ENCODE results near the gene CABP4. TPM values are rescaled to one million over a fixed set of nuclear protein-coding genes. Genes with fewer than 3 reads are reported as not detected.

CABP4 gene
- total and polyA plus RNA-seq, 10 of the 15 experiments (the other 5 are each of a cell fraction or from before 2014, with no cell fraction given): 0.04 to 0.41 (median 0.14) TPM; not detected in 2

DNA sequence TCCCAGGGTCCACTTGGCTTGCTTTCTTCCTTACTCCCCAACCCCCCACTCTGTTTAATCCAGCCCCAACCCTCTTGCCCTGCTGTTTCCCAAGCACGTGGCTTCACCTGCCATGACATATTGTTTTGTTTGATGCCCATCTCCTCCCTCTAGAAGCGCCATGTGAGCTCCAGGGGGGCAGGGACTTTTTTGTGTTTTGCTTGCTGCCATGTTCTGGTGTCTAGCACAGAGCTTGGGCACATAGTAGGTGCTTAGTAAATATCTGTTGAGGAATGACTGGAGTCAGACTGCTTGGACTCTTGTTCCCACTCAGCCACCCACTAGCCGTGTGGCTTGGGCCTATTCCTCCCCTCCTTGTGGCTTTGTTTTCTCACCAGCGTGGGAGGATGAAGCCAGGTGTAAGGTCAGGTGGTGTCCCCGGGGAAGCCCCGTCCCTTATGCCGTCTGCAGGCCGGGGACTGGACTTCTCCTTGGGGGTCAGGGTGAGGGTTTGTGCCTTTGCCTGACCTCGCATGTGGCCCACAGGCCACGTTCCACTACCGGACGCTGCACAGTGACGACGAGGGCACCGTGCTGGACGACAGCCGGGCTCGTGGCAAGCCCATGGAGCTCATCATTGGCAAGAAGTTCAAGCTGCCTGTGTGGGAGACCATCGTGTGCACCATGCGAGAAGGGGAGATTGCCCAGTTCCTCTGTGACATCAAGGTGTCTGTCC lies 31.5 kb downstream of the CABP4 start (continued):
- no peak for TF ChIP-seq HDAC2 (IDR thresholded peaks at IDR 0.05)
- TF ChIP-seq WRNIP1 (IDR thresholded peaks at IDR 0.05; ENCODE audit: borderline replicate concordance, low read depth, low read length): no peak
- TF ChIP-seq, protein P1, sequence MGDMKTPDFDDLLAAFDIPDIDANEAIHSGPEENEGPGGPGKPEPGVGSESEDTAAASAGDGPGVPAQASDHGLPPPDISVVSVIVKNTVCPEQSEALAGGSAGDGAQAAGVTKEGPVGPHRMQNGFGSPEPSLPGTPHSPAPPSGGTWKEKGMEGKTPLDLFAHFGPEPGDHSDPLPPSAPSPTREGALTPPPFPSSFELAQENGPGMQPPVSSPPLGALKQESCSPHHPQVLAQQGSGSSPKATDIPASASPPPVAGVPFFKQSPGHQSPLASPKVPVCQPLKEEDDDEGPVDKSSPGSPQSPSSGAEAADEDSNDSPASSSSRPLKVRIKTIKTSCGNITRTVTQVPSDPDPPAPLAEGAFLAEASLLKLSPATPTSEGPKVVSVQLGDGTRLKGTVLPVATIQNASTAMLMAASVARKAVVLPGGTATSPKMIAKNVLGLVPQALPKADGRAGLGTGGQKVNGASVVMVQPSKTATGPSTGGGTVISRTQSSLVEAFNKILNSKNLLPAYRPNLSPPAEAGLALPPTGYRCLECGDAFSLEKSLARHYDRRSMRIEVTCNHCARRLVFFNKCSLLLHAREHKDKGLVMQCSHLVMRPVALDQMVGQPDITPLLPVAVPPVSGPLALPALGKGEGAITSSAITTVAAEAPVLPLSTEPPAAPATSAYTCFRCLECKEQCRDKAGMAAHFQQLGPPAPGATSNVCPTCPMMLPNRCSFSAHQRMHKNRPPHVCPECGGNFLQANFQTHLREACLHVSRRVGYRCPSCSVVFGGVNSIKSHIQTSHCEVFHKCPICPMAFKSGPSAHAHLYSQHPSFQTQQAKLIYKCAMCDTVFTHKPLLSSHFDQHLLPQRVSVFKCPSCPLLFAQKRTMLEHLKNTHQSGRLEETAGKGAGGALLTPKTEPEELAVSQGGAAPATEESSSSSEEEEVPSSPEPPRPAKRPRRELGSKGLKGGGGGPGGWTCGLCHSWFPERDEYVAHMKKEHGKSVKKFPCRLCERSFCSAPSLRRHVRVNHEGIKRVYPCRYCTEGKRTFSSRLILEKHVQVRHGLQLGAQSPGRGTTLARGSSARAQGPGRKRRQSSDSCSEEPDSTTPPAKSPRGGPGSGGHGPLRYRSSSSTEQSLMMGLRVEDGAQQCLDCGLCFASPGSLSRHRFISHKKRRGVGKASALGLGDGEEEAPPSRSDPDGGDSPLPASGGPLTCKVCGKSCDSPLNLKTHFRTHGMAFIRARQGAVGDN (IDR thresholded peaks at IDR 0.05): peak; percentile 99
- TF ChIP-seq ZZZ3 (IDR thresholded peaks at IDR 0.05; ENCODE audit: control insufficient read depth, insufficient read length, low read depth): no peak
- TF ChIP-seq JUNB (IDR thresholded peaks at IDR 0.05): peak; percentile 73
- peak; percentile 98 for TF ChIP-seq IKZF1 (conservative IDR thresholded peaks at IDR 0.05)
- TF ChIP-seq TCF3 (IDR thresholded peaks at IDR 0.05; ENCODE audit: borderline replicate concordance, insufficient read depth, low read depth, low read length): peak; percentile 97
- no peak for TF ChIP-seq CHD4 (IDR thresholded peaks at IDR 0.05)
- TF ChIP-seq BMI1 (IDR thresholded peaks at IDR 0.05; ENCODE audit: borderline replicate concordance): no peak; the same call in 1 of the 2 replicates
- peak; percentile 58 for TF ChIP-seq POLR2A (IDR thresholded peaks at IDR 0.05; ENCODE audit: low read depth, low read length)
- TF ChIP-seq ZNF217 (IDR thresholded peaks at IDR 0.05): peak; percentile 86; the same call in 1 of the 2 replicates
- TF ChIP-seq, protein P2, sequence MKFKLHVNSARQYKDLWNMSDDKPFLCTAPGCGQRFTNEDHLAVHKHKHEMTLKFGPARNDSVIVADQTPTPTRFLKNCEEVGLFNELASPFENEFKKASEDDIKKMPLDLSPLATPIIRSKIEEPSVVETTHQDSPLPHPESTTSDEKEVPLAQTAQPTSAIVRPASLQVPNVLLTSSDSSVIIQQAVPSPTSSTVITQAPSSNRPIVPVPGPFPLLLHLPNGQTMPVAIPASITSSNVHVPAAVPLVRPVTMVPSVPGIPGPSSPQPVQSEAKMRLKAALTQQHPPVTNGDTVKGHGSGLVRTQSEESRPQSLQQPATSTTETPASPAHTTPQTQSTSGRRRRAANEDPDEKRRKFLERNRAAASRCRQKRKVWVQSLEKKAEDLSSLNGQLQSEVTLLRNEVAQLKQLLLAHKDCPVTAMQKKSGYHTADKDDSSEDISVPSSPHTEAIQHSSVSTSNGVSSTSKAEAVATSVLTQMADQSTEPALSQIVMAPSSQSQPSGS (IDR thresholded peaks at IDR 0.05; ENCODE audit: low read length): no peak
- peak; percentile 85 to 88 for TF ChIP-seq EP300 (IDR thresholded peaks at IDR 0.05; ENCODE audit: borderline replicate concordance in 1 of 2, control insufficient read depth in 1 of 2, low read depth in 2 of 2, low read length in 2 of 2)
- TF ChIP-seq SMAD5 (IDR thresholded peaks at IDR 0.05; ENCODE audit: low read depth): no peak
- no peak for TF ChIP-seq CREB1 (IDR thresholded peaks at IDR 0.05; ENCODE audit: low read depth)
- peak; percentile 86; the same call in 1 of the 2 replicates for TF ChIP-seq RCOR1 (conservative IDR thresholded peaks at IDR 0.05; ENCODE audit: low read depth, low read length)
- no peak for TF ChIP-seq CHD1 (IDR thresholded peaks at IDR 0.05; ENCODE audit: low read depth, low read length)
- TF ChIP-seq YY1 (IDR thresholded peaks at IDR 0.05; ENCODE audit: low read depth, low read length): peak; percentile 69; the same call in 1 of the 2 replicates
- no peak for TF ChIP-seq HDGF (IDR thresholded peaks at IDR 0.05)
- TF ChIP-seq BACH1 (IDR thresholded peaks at IDR 0.05; ENCODE audit: borderline replicate concordance): peak; percentile 90
- no peak for TF ChIP-seq EZH2 (IDR thresholded peaks at IDR 0.05; ENCODE audit: borderline replicate concordance, control insufficient read depth, low read depth, low read length)
- TF ChIP-seq TCF12 (IDR thresholded peaks at IDR 0.05; ENCODE audit: low read depth, low read length): peak; percentile 98
- TF ChIP-seq RUNX3 (IDR thresholded peaks at IDR 0.05; ENCODE audit: low read length): no peak
- no peak for TF ChIP-seq ASH2L (IDR thresholded peaks at IDR 0.05; ENCODE audit: borderline replicate concordance, low read depth)
- no peak for TF ChIP-seq PML (IDR thresholded peaks at IDR 0.05; ENCODE audit: low read length)
- peak; percentile 89 for TF ChIP-seq MEF2B (IDR thresholded peaks at IDR 0.05; ENCODE audit: partially characterized antibody, poor library complexity, severe bottlenecking)
- TF ChIP-seq SIN3A (IDR thresholded peaks at IDR 0.05; ENCODE audit: low read depth, low read length): 0 out of 2 replicates have a peak, but pooled peaks have one; percentile 8

Measured in GM12878 (cell line).